Measurements from ENCODE around the gene ATRAID.

GRCh38 chr2:27164960-27165763, 46.7 kb upstream of the ATRAID start:
- no peak for TF ChIP-seq POLR2A (IDR thresholded peaks at IDR 0.05)
- TF ChIP-seq CTCF (IDR thresholded peaks at IDR 0.05), result no peak
- TF ChIP-seq EP300 (IDR thresholded peaks at IDR 0.05), result no peak

Measured in stomach (tissue), 4 donors.